NCI-H2029 treated with DMSO at 0.1 percent for 48 hours (cell line): ENCODE measurements around the gene HIF3A.
"Not testable (repeated sequence)": the region's sequence is repeated elsewhere in the genome, so short reads cannot be mapped to it uniquely, and the experiment has no call there.

ENCODE experiments used
- DNase-seq: peaks from one replicate; lab custom pipeline; 2025; lab: John Stamatoyannopoulos, UW

HIF3A gene

GRCh38 chr19:46294494-46294893, 2.3 kb upstream of the HIF3A start:
- DNase-seq: no peak

- no peak for DNase-seq
Observed at GRCh38 chr19:46295401-46296201, 1.2 kb upstream of the HIF3A start.

- no peak for DNase-seq
Observed at GRCh38 chr19:46296202-46296480, 701 bp upstream of the HIF3A start.

- no peak for DNase-seq
Observed at GRCh38 chr19:46297700-46298478, 1.0 kb downstream of the HIF3A start.

GRCh38 chr19:46298479-46299003, 1.7 kb downstream of the HIF3A start:
- no peak for DNase-seq

- DNase-seq: peak; percentile 74
Observed at GRCh38 chr19:46299004-46299509, 2.2 kb downstream of the HIF3A start.

- no peak for DNase-seq
Observed at GRCh38 chr19:46299695-46300094, 2.9 kb downstream of the HIF3A start.

GRCh38 chr19:46303322-46303690, 6.5 kb downstream of the HIF3A start:
- DNase-seq: no peak

GRCh38 chr19:46303691-46304397, 7.0 kb downstream of the HIF3A start:
- no peak for DNase-seq

GRCh38 chr19:46306501-46306900, 9.7 kb downstream of the HIF3A start:
- no peak for DNase-seq

GRCh38 chr19:46308510-46308909, 11.7 kb downstream of the HIF3A start:
- DNase-seq: no peak

GRCh38 chr19:46309056-46309455, 12.2 kb downstream of the HIF3A start:
- DNase-seq: no peak

GRCh38 chr19:46311444-46311843, 14.6 kb downstream of the HIF3A start:
- no peak for DNase-seq

GRCh38 chr19:46313540-46314469, 17.0 kb downstream of the HIF3A start:
- DNase-seq: peak; percentile 57

GRCh38 chr19:46317339-46317738, 20.5 kb downstream of the HIF3A start:
- no peak for DNase-seq

- DNase-seq: no peak
Observed at GRCh38 chr19:46319613-46320012, 22.8 kb downstream of the HIF3A start.

GRCh38 chr19:46320559-46320958, 23.7 kb downstream of the HIF3A start:
- DNase-seq: no peak

- no peak for DNase-seq
Observed at GRCh38 chr19:46321653-46322052, 24.8 kb downstream of the HIF3A start.

- DNase-seq: not testable (repeated sequence)
Observed at GRCh38 chr19:46323227-46323626, 26.4 kb downstream of the HIF3A start.

- DNase-seq: no peak
Observed at GRCh38 chr19:46324277-46324676, 27.4 kb downstream of the HIF3A start.

- DNase-seq: no peak
Observed at GRCh38 chr19:46326608-46327007, 29.8 kb downstream of the HIF3A start.
